ENCODE results near the gene RIC8A.

DNA sequence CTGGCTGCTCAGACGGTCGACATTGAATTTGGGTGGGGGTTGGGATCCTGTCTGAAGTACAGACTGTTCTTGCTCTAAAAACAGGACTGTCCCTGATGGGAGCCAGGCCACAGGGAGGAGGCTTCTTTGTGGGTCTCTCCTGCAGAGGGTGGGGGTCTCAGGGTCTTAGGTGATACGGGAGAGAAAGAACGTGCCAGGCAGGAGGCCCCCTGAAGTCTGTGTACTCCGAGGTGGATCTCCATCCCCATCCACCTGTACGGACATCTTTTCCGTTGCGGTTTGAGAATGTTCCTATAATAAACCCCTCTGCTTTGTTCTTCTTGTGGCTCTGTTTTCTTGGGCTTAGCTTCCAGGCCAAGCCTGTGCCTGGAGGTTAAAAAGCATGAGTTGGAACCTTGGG is 45.2 kb downstream of the RIC8A start:
- TF ChIP-seq, protein P1, sequence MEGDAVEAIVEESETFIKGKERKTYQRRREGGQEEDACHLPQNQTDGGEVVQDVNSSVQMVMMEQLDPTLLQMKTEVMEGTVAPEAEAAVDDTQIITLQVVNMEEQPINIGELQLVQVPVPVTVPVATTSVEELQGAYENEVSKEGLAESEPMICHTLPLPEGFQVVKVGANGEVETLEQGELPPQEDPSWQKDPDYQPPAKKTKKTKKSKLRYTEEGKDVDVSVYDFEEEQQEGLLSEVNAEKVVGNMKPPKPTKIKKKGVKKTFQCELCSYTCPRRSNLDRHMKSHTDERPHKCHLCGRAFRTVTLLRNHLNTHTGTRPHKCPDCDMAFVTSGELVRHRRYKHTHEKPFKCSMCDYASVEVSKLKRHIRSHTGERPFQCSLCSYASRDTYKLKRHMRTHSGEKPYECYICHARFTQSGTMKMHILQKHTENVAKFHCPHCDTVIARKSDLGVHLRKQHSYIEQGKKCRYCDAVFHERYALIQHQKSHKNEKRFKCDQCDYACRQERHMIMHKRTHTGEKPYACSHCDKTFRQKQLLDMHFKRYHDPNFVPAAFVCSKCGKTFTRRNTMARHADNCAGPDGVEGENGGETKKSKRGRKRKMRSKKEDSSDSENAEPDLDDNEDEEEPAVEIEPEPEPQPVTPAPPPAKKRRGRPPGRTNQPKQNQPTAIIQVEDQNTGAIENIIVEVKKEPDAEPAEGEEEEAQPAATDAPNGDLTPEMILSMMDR (IDR thresholded peaks at IDR 0.05; ENCODE audit: low read depth, low read length): no peak
- TF ChIP-seq EZH2phosphoT487 (IDR thresholded peaks at IDR 0.05; ENCODE audit: low read depth): no peak
